IMR-90 (cell line): ENCODE data around the gene BRIP1. TPM values are rescaled to one million over a fixed set of nuclear protein-coding genes. Genes with fewer than 3 reads are reported as not detected.

Source experiments
- ATAC-seq: fragments of 200-7000 bp; cut with Tn5 transposase; 2 replicates; pipeline ENCODE4 v1.9.1; 2020; ENCODE audit warnings: low read depth, mild to moderate bottlenecking, moderate library complexity
- BruUV-seq: library from RNA; stranded (reverse); fragments of 400-500 nt; replicated peaks from 2 replicates; lab custom pipeline; 2021; lab: Mats Ljungman, UMichigan
- CTCF ChIA-PET: fragments of 300-600 bp; formaldehyde crosslinking; extraction: SDS; loops from one replicate; lab custom pipeline; 2021; ENCODE audit warnings: antibody characterized with exemption; lab: Yijun Ruan, JAX
- POLR2A ChIA-PET: fragments of 300-600 bp; sonication (Branson Sonifier 250); formaldehyde crosslinking; loops from one replicate; lab custom pipeline; 2022; ENCODE audit warnings: antibody characterized with exemption; ENCODE audit not compliant: unreplicated experiment; lab: Charles Lee
- DNase-seq: peaks from one replicate; pipeline ENCODE4 v3.0.0; 2013
- H2AFZ ChIP-seq: replicated peaks from 2 replicates; pipeline ENCODE3; 2013; ENCODE audit warnings: low read length, mild to moderate bottlenecking; ENCODE audit not compliant: poor library complexity
- H2AK5ac ChIP-seq: 2 replicates; pipeline ENCODE4 v1.6.1; 2013; ENCODE audit warnings: low read depth, low read length, inconsistent platforms
- H2AK9ac ChIP-seq: replicated peaks from 2 replicates; pipeline ENCODE3; 2013; ENCODE audit warnings: mild to moderate bottlenecking, low read depth, low read length, moderate library complexity; ENCODE audit not compliant: poor library complexity
- H2BK120ac ChIP-seq: 2 replicates; pipeline ENCODE4 v1.6.1; 2013; ENCODE audit warnings: low read depth, low read length, inconsistent platforms
- H2BK15ac ChIP-seq: 3 replicates; pipeline ENCODE4 v1.6.1; 2013; ENCODE audit warnings: low read depth, low read length, inconsistent platforms
- H2BK20ac ChIP-seq: 2 replicates; pipeline ENCODE4 v1.6.1; 2013; ENCODE audit warnings: low read depth, mild to moderate bottlenecking, inconsistent platforms, low read length, moderate library complexity
- H2BK5ac ChIP-seq: 2 replicates; pipeline ENCODE4 v1.6.1; 2013; ENCODE audit warnings: mild to moderate bottlenecking, low read depth, low read length, inconsistent platforms; ENCODE audit not compliant: poor library complexity, severe bottlenecking
- H3K14ac ChIP-seq: replicated peaks from 2 replicates; pipeline ENCODE4 v1.6.1; 2013; ENCODE audit warnings: low read depth, low read length, inconsistent platforms
- H3K18ac ChIP-seq: 2 replicates; pipeline ENCODE4 v1.6.1; 2013; ENCODE audit warnings: low read depth, low read length, control low read depth
- H3K23ac ChIP-seq: 2 replicates; pipeline ENCODE4 v1.6.1; 2013; ENCODE audit warnings: low read depth, low read length, inconsistent platforms
- H3K27ac ChIP-seq: 2 replicates; pipeline ENCODE4 v1.5.1; 2013; ENCODE audit warnings: mild to moderate bottlenecking, control low read depth, low read length; ENCODE audit not compliant: insufficient read depth
- H3K27me3 ChIP-seq: 2 replicates; pipeline ENCODE4 v1.6.1; 2013; ENCODE audit warnings: low read length; ENCODE audit not compliant: control insufficient read depth, insufficient read depth
- H3K36me3 ChIP-seq: 2 replicates; pipeline ENCODE4 v1.6.1; 2013; ENCODE audit warnings: low read length, mixed read lengths; ENCODE audit not compliant: control insufficient read depth, insufficient read depth
- H3K4ac ChIP-seq: 2 replicates; pipeline ENCODE4 v1.6.1; 2013; ENCODE audit warnings: low read depth, low read length, inconsistent platforms
- H3K4me1 ChIP-seq: 2 replicates; pipeline ENCODE4 v1.6.1; 2013; ENCODE audit warnings: low read length, mixed read lengths; ENCODE audit not compliant: control insufficient read depth, insufficient read depth
- H3K4me2 ChIP-seq: 2 replicates; pipeline ENCODE4 v1.6.1; 2013; ENCODE audit warnings: low read depth, mild to moderate bottlenecking, control low read depth, low read length, moderate library complexity
- H3K4me3 ChIP-seq: 2 replicates; pipeline ENCODE4 v1.5.1; 2013; ENCODE audit warnings: low read depth, mild to moderate bottlenecking, control low read depth, low read length, moderate library complexity; ENCODE audit not compliant: insufficient read depth
- H3K56ac ChIP-seq: 2 replicates; pipeline ENCODE4 v1.6.1; 2013; ENCODE audit warnings: low read length, inconsistent platforms; ENCODE audit not compliant: insufficient read depth; ENCODE audit errors: extremely low read depth
- H3K79me1 ChIP-seq, 2 experiments: 2 replicates each; pipeline ENCODE4 v1.6.1; 2013; ENCODE audit warnings: low read length in 2 of 2, inconsistent platforms in 1 of 2, low read depth in 1 of 2
- H3K9ac ChIP-seq: 2 replicates; pipeline ENCODE4 v1.6.1; 2013; ENCODE audit warnings: low read depth, low read length, control low read depth
- H3K9me1 ChIP-seq: 2 replicates; pipeline ENCODE4 v1.6.1; 2013; ENCODE audit warnings: low read length, inconsistent platforms; ENCODE audit not compliant: insufficient read depth
- H3K9me3 ChIP-seq: 2 replicates; pipeline ENCODE4 v1.6.1; 2013; ENCODE audit warnings: low read length; ENCODE audit not compliant: control insufficient read depth, insufficient read depth
- H4K20me1 ChIP-seq: 2 replicates; pipeline ENCODE4 v1.6.1; 2013; ENCODE audit warnings: low read length, inconsistent platforms; ENCODE audit not compliant: insufficient read depth
- H4K5ac ChIP-seq: 2 replicates; pipeline ENCODE4 v1.6.1; 2013; ENCODE audit warnings: mild to moderate bottlenecking, low read depth, low read length, control low read depth
- H4K8ac ChIP-seq, 2 experiments: 2 replicates each; pipeline ENCODE4 v1.6.1; 2013; ENCODE audit warnings: low read depth in 2 of 2, low read length in 2 of 2, control low read depth in 1 of 2, inconsistent platforms in 1 of 2
- H4K91ac ChIP-seq: 2 replicates; pipeline ENCODE4 v1.6.1; 2013; ENCODE audit warnings: low read depth, low read length, inconsistent platforms; ENCODE audit not compliant: insufficient read depth
- BHLHE40 ChIP-seq: fragments of 150-350 bp; IDR thresholded peaks from 2 replicates; pipeline ENCODE4 v1.6.1; 2016; ENCODE audit warnings: mild to moderate bottlenecking, low read depth, low read length
- CEBPB ChIP-seq: IDR thresholded peaks from 2 replicates; pipeline ENCODE4 v1.6.1; 2012; ENCODE audit warnings: low read depth, low read length, improper control_type of control experiment
- CHD1 ChIP-seq: IDR thresholded peaks from 2 replicates; pipeline ENCODE4 v1.6.1; 2012; ENCODE audit warnings: low read depth, low read length, improper control_type of control experiment
- FOS ChIP-seq: fragments of 150-350 bp; IDR thresholded peaks from 2 replicates; pipeline ENCODE4 v1.6.1; 2016; ENCODE audit warnings: low read depth, low read length
- MAFK ChIP-seq: IDR thresholded peaks from 2 replicates; pipeline ENCODE4 v1.6.1; 2012; ENCODE audit warnings: low read depth, low read length, improper control_type of control experiment
- MAZ ChIP-seq: IDR thresholded peaks from 2 replicates; pipeline ENCODE4 v1.6.1; 2012; ENCODE audit warnings: low read depth, mild to moderate bottlenecking, low read length, improper control_type of control experiment, moderate library complexity, borderline replicate concordance
- MXI1 ChIP-seq: IDR thresholded peaks from 2 replicates; pipeline ENCODE4 v1.6.1; 2012; ENCODE audit warnings: low read depth, mild to moderate bottlenecking, low read length, moderate library complexity, borderline replicate concordance
- NFE2L2 ChIP-seq: fragments of 150-350 bp; IDR thresholded peaks from 2 replicates; pipeline ENCODE4 v1.6.1; 2016; ENCODE audit warnings: low read depth, mild to moderate bottlenecking, low read length
- POLR2A ChIP-seq: IDR thresholded peaks from 2 replicates; pipeline ENCODE4 v1.6.1; 2012; ENCODE audit warnings: mild to moderate bottlenecking, low read depth, low read length
- RAD21 ChIP-seq: IDR thresholded peaks from 2 replicates; pipeline ENCODE4 v1.6.1; 2012; ENCODE audit warnings: low read length, improper control_type of control experiment
- RFX5 ChIP-seq: IDR thresholded peaks from 2 replicates; pipeline ENCODE4 v1.8.0; 2012; ENCODE audit warnings: low read depth, mild to moderate bottlenecking, low read length, moderate library complexity
- SMC3 ChIP-seq: fragments of 150-350 bp; IDR thresholded peaks from 2 replicates; pipeline ENCODE4 v1.6.1; 2016; ENCODE audit warnings: low read depth, mild to moderate bottlenecking, antibody characterized with exemption, low read length, moderate library complexity
- WGBS, 2 experiments: methylation state at CpG; one replicate each; pipeline versions ENCODE4 v1.1.5 to v1.1.7; 2013; ENCODE audit warnings: missing lambda C conversion rate in 2 of 2; ENCODE audit not compliant: insufficient read length in 1 of 2; ENCODE audit errors: extremely low coverage in 2 of 2; 5-methylcytosine and 5-hydroxymethylcytosine counted together
- dilution Hi-C: fragments of 300-500 bp; cut with HindIII; formaldehyde crosslinking; loops from one replicate; pipeline ENCODE4 v1.14.3; 2018; ENCODE audit warnings: low sequenced_read_pairs; ENCODE audit not compliant: unreplicated experiment
- in situ Hi-C: fragments of 300-500 bp; cut with MboI; formaldehyde crosslinking; loops from 3 replicates; pipeline ENCODE4 v1.14.3; 2019; ENCODE audit warnings: low sequenced_read_pairs, inconsistent platforms, mixed read lengths
- intact Hi-C: fragments of 100-400 bp; cut with micrococcal nuclease; formaldehyde crosslinking; loops from 2 replicates; pipeline ENCODE4 v1.10.0; 2022
- polyA plus RNA-seq, 3 experiments: library from polyadenylated mRNA; depleted of rRNA; stranded (reverse); fragments of >200 nt; gene quantifications; 2 replicates each; pipeline ENCODE4 v1.2.3, GENCODE V29; 2012; ENCODE audit warnings: low replicate concordance in 1 of 3
- total RNA-seq: library from RNA; depleted of rRNA; stranded (reverse); fragments of >200 nt; gene quantifications from 2 replicates; pipeline ENCODE4 v1.2.3, GENCODE V29; 2012
- TF ChIP-seq, protein P1 (sequence below): fragments of 150-350 bp; IDR thresholded peaks from 2 replicates; pipeline ENCODE4 v1.6.1; 2016; ENCODE audit warnings: low read depth, mild to moderate bottlenecking, low read length, moderate library complexity, borderline replicate concordance
- TF ChIP-seq, protein P2 (sequence below): fragments of 150-350 bp; IDR thresholded peaks from 2 replicates; pipeline ENCODE4 v1.6.1; 2017; ENCODE audit warnings: mild to moderate bottlenecking, antibody characterized with exemption, low read length, low read depth

The BRIP1 gene
- total and polyA plus RNA-seq, 2 of the 4 experiments (the other 2 are of a cell fraction) = 6.1 to 19.7 TPM

DNA sequence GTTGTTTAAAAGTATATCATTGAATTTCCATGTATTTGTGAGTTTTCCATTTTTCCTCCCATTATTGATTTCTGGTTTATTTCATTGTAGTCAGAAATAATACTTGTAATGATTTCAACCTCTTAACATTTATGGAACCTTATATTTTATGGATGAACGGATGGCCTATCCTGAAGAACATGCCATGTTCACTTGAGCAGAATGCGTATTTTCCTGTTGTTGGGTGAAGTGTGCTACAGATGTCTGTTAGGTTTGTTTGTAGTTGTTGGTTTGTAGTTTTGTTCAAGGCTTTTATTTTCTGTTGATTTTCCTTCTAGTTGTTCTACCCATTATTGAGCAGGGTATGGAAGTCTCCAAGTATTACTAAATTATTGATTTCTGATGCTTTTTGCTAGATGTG is 165.1 kb downstream of the BRIP1 start:
- no peak overlapping the region for H2BK20ac ChIP-seq
- no peaks in the 10 kb centered on the region for H4K20me1 ChIP-seq
- no peak overlapping the region for H4K8ac ChIP-seq
- TF ChIP-seq MAZ (no peak), RAD21 (no peak), RFX5 (no peak), CHD1 (no peak), MAFK (no peak), SMC3 (no peak), NFE2L2 (no peak), POLR2A (no peak), MXI1 (no peak), FOS (no peak), CEBPB (no peak), BHLHE40 (no peak)
- TF ChIP-seq, protein P1, sequence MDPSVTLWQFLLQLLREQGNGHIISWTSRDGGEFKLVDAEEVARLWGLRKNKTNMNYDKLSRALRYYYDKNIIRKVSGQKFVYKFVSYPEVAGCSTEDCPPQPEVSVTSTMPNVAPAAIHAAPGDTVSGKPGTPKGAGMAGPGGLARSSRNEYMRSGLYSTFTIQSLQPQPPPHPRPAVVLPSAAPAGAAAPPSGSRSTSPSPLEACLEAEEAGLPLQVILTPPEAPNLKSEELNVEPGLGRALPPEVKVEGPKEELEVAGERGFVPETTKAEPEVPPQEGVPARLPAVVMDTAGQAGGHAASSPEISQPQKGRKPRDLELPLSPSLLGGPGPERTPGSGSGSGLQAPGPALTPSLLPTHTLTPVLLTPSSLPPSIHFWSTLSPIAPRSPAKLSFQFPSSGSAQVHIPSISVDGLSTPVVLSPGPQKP = no peak
- TF ChIP-seq, protein P2, sequence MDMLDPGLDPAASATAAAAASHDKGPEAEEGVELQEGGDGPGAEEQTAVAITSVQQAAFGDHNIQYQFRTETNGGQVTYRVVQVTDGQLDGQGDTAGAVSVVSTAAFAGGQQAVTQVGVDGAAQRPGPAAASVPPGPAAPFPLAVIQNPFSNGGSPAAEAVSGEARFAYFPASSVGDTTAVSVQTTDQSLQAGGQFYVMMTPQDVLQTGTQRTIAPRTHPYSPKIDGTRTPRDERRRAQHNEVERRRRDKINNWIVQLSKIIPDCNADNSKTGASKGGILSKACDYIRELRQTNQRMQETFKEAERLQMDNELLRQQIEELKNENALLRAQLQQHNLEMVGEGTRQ = no peak
- H4K5ac ChIP-seq = no peak overlapping the region
- H3K18ac ChIP-seq = no peak overlapping the region
- no peak overlapping the region for H3K4me3 ChIP-seq
- dilution Hi-C loops = no loop called here
- H3K79me1 ChIP-seq = no peaks in the 10 kb centered on the region
- WGBS, 2 experiments = no CpG with 5 or more reads among the region's 2 CpGs
- no peak overlapping the region for H2BK120ac ChIP-seq
- H3K4ac ChIP-seq = no peak overlapping the region
- no peak overlapping the region for H3K9ac ChIP-seq
- DNase-seq (no peak), ATAC-seq (no peak)
- H3K14ac ChIP-seq = no peak overlapping the region
- no peak overlapping the region for H2BK5ac ChIP-seq
- no peaks in the 10 kb centered on the region; the same call in 1 of the 2 replicates for H3K4me1 ChIP-seq
- intact Hi-C loops = no loop called here
- H3K56ac ChIP-seq = no peak overlapping the region
- no peaks in the 10 kb centered on the region for H3K9me1 ChIP-seq
- no peaks in the 10 kb centered on the region for H3K27me3 ChIP-seq
- in situ Hi-C loops = no loop called here
- H2AK9ac ChIP-seq = no peak overlapping the region
- ChIA-PET POLR2A (no interaction called here), CTCF (no interaction called here)
- peaks cover 19% of the 10 kb centered on the region for H3K9me3 ChIP-seq
- no peak overlapping the region for H4K91ac ChIP-seq
- no peak overlapping the region for H3K4me2 ChIP-seq
- H3K27ac ChIP-seq = no peak overlapping the region
- BruUV-seq = no TSS peak
- H2AFZ ChIP-seq = no peak overlapping the region
- H3K36me3 ChIP-seq = no peaks in the 10 kb centered on the region
- H2BK15ac ChIP-seq = no peak overlapping the region
- H2AK5ac ChIP-seq = no peak overlapping the region
- no peak overlapping the region for H3K23ac ChIP-seq
